AG04450 (cell line): ENCODE data around the gene ZNF365. TPM values are rescaled to one million over a fixed set of nuclear protein-coding genes. Genes with fewer than 3 reads are reported as not detected.
A peak's percentile ranks its signal among the peaks of the same experiment; 100 is the strongest.

Experiments
- CTCF ChIA-PET: fragments of 300-600, 350-600 bp; formaldehyde crosslinking; extraction: SDS; loops from one replicate; lab custom pipeline; 2022; ENCODE audit warnings: antibody characterized with exemption, inconsistent platforms; lab: Charles Lee
- POLR2A ChIA-PET: fragments of 350-600 bp; formaldehyde crosslinking; extraction: SDS; loops from one replicate; lab custom pipeline; 2021; ENCODE audit warnings: antibody characterized with exemption, inconsistent platforms; lab: Yijun Ruan, JAX
- DNase-seq: peaks from one replicate; pipeline ENCODE4 v3.0.0-alpha.2; 2011; ENCODE audit warnings: low read depth, low spot score
- H3K27ac ChIP-seq: one replicate; pipeline ENCODE4 v1.5.1; 2012; ENCODE audit warnings: low read depth, low read length, control low read depth
- H3K27me3 ChIP-seq: one replicate; pipeline ENCODE4 v1.6.0; 2012; ENCODE audit warnings: low read length; ENCODE audit not compliant: control insufficient read depth, insufficient read depth
- H3K4me3 ChIP-seq: 2 replicates; pipeline ENCODE4 v1.5.1; 2011; ENCODE audit warnings: mild to moderate bottlenecking, low read depth, low read length, control low read depth
- H3K9me3 ChIP-seq: 2 replicates; pipeline ENCODE4 v1.5.1; 2012; ENCODE audit warnings: low read length; ENCODE audit not compliant: control insufficient read depth, insufficient read depth
- CTCF ChIP-seq: IDR thresholded peaks from 2 replicates; pipeline ENCODE4 v1.5.1; 2011; ENCODE audit warnings: low read depth, low read length, control low read depth, inconsistent platforms
- polyA plus RNA-seq: library from polyadenylated mRNA; depleted of rRNA; stranded (reverse); fragments of >200 nt; gene quantifications from 2 replicates; pipeline ENCODE4 v1.2.3, GENCODE V29; 2011

Gene ZNF365
- polyA plus RNA-seq, 1 experiment = 3.9 TPM

GRCh38 chr10:62382831-62383230 is 8.7 kb downstream of the ZNF365 start:
- ChIA-PET CTCF (no interaction called here), POLR2A (no interaction called here)
- no peak for DNase-seq

GRCh38 chr10:62384057-62384446 is 9.9 kb downstream of the ZNF365 start:
- no peak overlapping the region for H3K27ac ChIP-seq
- POLR2A ChIA-PET = no interaction called here

More at GRCh38 chr10:62382831-62383230, 8.7 kb downstream of the ZNF365 start:
- TF ChIP-seq CTCF = no peak
- H3K27me3 ChIP-seq = no peaks in the 10 kb centered on the region
- no peaks in the 10 kb centered on the region for H3K9me3 ChIP-seq
- H3K27ac ChIP-seq = no peak overlapping the region
- no peak overlapping the region for H3K4me3 ChIP-seq

GRCh38 chr10:62384447-62385081 is 10.4 kb downstream of the ZNF365 start:
- ChIA-PET CTCF (interaction anchor here (1.5 kb wide), 1 partner anchor 53 kb away, joined by 6 read pairs; no protein-coding TSS in a partner anchor), POLR2A (no interaction called here)
- no peak for DNase-seq
- Histone ChIP-seq H3K27me3 (no peaks in the 10 kb centered on the region), H3K27ac (no peak overlapping the region), H3K4me3 (no peak overlapping the region; the same call in 1 of the 2 replicates), H3K9me3 (peaks cover 3% of the 10 kb centered on the region; the same call in 1 of the 2 replicates)
- no peak for TF ChIP-seq CTCF

More at GRCh38 chr10:62384057-62384446, 9.9 kb downstream of the ZNF365 start:
- CTCF ChIA-PET = interaction anchor here (1.5 kb wide), 1 partner anchor 53 kb away, joined by 6 read pairs; no protein-coding TSS in a partner anchor
- no peaks in the 10 kb centered on the region for H3K27me3 ChIP-seq
- peak; percentile 33 for DNase-seq
- TF ChIP-seq CTCF = no peak
- peaks cover 3% of the 10 kb centered on the region; the same call in 1 of the 2 replicates for H3K9me3 ChIP-seq
- no peak overlapping the region; the same call in 1 of the 2 replicates for H3K4me3 ChIP-seq

GRCh38 chr10:62386356-62387320 is 12.5 kb downstream of the ZNF365 start:
- H3K27me3 ChIP-seq = no peaks in the 10 kb centered on the region
- DNase-seq = no peak
- peaks cover 3% of the 10 kb centered on the region; the same call in 1 of the 2 replicates for H3K9me3 ChIP-seq
- CTCF ChIA-PET = interaction anchor here (1.0 to 1.4 kb wide), 3 partner anchors 51 to 121 kb away, joined by 3 to 7 read pairs (median 6); no protein-coding TSS in a partner anchor
- H3K4me3 ChIP-seq = no peak overlapping the region
- POLR2A ChIA-PET = no interaction called here
- TF ChIP-seq CTCF = no peak
- H3K27ac ChIP-seq = no peak overlapping the region
